Neural cell (in vitro differentiated cells): ENCODE measurements around the gene SKAP1. TPM values are rescaled to one million over a fixed set of nuclear protein-coding genes. Genes with fewer than 3 reads are reported as not detected.

ENCODE experiments used
- H2AFZ ChIP-seq: fragments of 200-600, 300-800 bp; sonication (generic), shearing (Covaris generic); 2 replicates; pipeline ENCODE4 v1.6.0; 2014; ENCODE audit warnings: low read depth, mild to moderate bottlenecking, antibody characterized with exemption, low read length, moderate library complexity
- H3F3A ChIP-seq: fragments of 200-600 bp; shearing (Covaris generic); 2 replicates; pipeline ENCODE4 v1.6.1; 2016; ENCODE audit warnings: mild to moderate bottlenecking, moderate library complexity, mixed read lengths, antibody characterized with exemption, low read length; ENCODE audit not compliant: insufficient read depth, poor library complexity, severe bottlenecking
- H3K27ac ChIP-seq: fragments of 200-600, 300-800 bp; sonication (generic), shearing (Covaris generic); 2 replicates; pipeline ENCODE4 v1.5.1; 2014; ENCODE audit warnings: mild to moderate bottlenecking, low read length, moderate library complexity
- H3K27me3 ChIP-seq: fragments of 300-800, 200-600 bp; sonication (generic), shearing (Covaris generic); 2 replicates; pipeline ENCODE4 v1.6.0; 2014; ENCODE audit warnings: mild to moderate bottlenecking, low read depth, low read length, moderate library complexity; ENCODE audit not compliant: insufficient read depth
- H3K36me3 ChIP-seq: fragments of 300-800, 200-600 bp; sonication (generic), shearing (Covaris generic); 2 replicates; pipeline ENCODE4 v1.5.1; 2014; ENCODE audit warnings: mild to moderate bottlenecking, antibody characterized with exemption, low read length, moderate library complexity; ENCODE audit not compliant: insufficient read depth
- H3K4me2 ChIP-seq: fragments of 300-800, 200-600 bp; sonication (generic), shearing (Covaris generic); 2 replicates; pipeline ENCODE4 v1.6.0; 2014; ENCODE audit warnings: mild to moderate bottlenecking, low read length
- H3K4me3 ChIP-seq: fragments of 300-800, 200-600 bp; sonication (generic), shearing (Covaris generic); 2 replicates; pipeline ENCODE4 v1.5.1; 2014; ENCODE audit warnings: mild to moderate bottlenecking, low read length, moderate library complexity
- H3K79me2 ChIP-seq: fragments of 200-600 bp; shearing (Covaris generic); replicated peaks from 2 replicates; pipeline ENCODE4 v1.6.0; 2014; ENCODE audit warnings: mild to moderate bottlenecking, low read length, moderate library complexity; ENCODE audit not compliant: insufficient read depth
- H3K9ac ChIP-seq: fragments of 300-800, 200-600 bp; sonication (generic), shearing (Covaris generic); 2 replicates; pipeline ENCODE4 v1.6.1; 2016; ENCODE audit warnings: mild to moderate bottlenecking, low read length, mixed read lengths
- H3K9me2 ChIP-seq: fragments of 200-600 bp; shearing (Covaris generic); 2 replicates; pipeline ENCODE4 v1.6.1; 2016; ENCODE audit warnings: mild to moderate bottlenecking, low read length, mixed read lengths; ENCODE audit not compliant: insufficient read depth
- H3K9me3 ChIP-seq: fragments of 200-600, 300-800 bp; sonication (generic), shearing (Covaris generic); 2 replicates; pipeline ENCODE4 v1.6.1; 2016; ENCODE audit warnings: mild to moderate bottlenecking, mixed run types, low read length, moderate library complexity, mixed read lengths
- H4K20me1 ChIP-seq: fragments of 200-600 bp; shearing (Covaris generic); 2 replicates; pipeline ENCODE4 v1.6.1; 2016; ENCODE audit warnings: mild to moderate bottlenecking, mixed run types; ENCODE audit not compliant: insufficient read depth
- CTCF ChIP-seq: fragments of 450-650 bp; IDR thresholded peaks from 2 replicates; pipeline ENCODE4 v1.5.1; 2014; ENCODE audit warnings: antibody characterized with exemption, mild to moderate bottlenecking, moderate library complexity; ENCODE audit not compliant: poor library complexity, severe bottlenecking
- EP300 ChIP-seq: fragments of 450-650 bp; conservative IDR thresholded peaks from 2 replicates; pipeline ENCODE4 v1.6.1; 2014; ENCODE audit warnings: antibody characterized with exemption, mild to moderate bottlenecking, moderate library complexity; ENCODE audit not compliant: poor library complexity, severe bottlenecking
- EZH2 ChIP-seq: fragments of 200-600, 300-800 bp; shearing (Covaris generic), sonication (generic); IDR thresholded peaks from 2 replicates; pipeline ENCODE4 v1.6.1; 2014; ENCODE audit warnings: antibody characterized with exemption, low read length, borderline replicate concordance, mild to moderate bottlenecking; ENCODE audit not compliant: insufficient read depth, poor library complexity, severe bottlenecking
- MXI1 ChIP-seq: fragments of 450-650 bp; conservative IDR thresholded peaks from 2 replicates; pipeline ENCODE4 v1.6.1; 2014; ENCODE audit warnings: antibody characterized with exemption, mild to moderate bottlenecking; ENCODE audit not compliant: poor library complexity, severe bottlenecking
- POLR2AphosphoS5 ChIP-seq: IDR thresholded peaks from 2 replicates; pipeline ENCODE4 v1.6.1; 2012
- RAD21 ChIP-seq: fragments of 450-650 bp; conservative IDR thresholded peaks from 2 replicates; pipeline ENCODE4 v1.6.1; 2014; ENCODE audit warnings: antibody characterized with exemption, mild to moderate bottlenecking, moderate library complexity
- REST ChIP-seq: IDR thresholded peaks from 2 replicates; pipeline ENCODE4 v1.6.1; 2012; ENCODE audit warnings: borderline replicate concordance
- SMC3 ChIP-seq: fragments of 450-650 bp; conservative IDR thresholded peaks from 2 replicates; pipeline ENCODE4 v1.6.1; 2014; ENCODE audit warnings: antibody characterized with exemption, mild to moderate bottlenecking, moderate library complexity; ENCODE audit not compliant: poor library complexity
- TAF1 ChIP-seq: IDR thresholded peaks from 2 replicates; pipeline ENCODE4 v1.6.1; 2012; ENCODE audit warnings: low read depth
- polyA plus RNA-seq: library from polyadenylated mRNA; depleted of rRNA; stranded (reverse); fragments of >200 nt; gene quantifications from 2 replicates; pipeline ENCODE4 v1.2.3, GENCODE V29; 2014

The SKAP1 gene
- polyA plus RNA-seq, 1 donor from 2014 or later, result 0.63 TPM

GRCh38 chr17:48159232-48159631 lies 270.8 kb downstream of the SKAP1 start:
- Histone ChIP-seq H3K9ac (no peak overlapping the region), H3K9me3 (no peaks in the 10 kb centered on the region), H3K27ac (no peak overlapping the region), H3K27me3 (no peaks in the 10 kb centered on the region), H3K36me3 (no peaks in the 10 kb centered on the region), H3K4me3 (no peak overlapping the region), H3K9me2 (no peaks in the 10 kb centered on the region), H2AFZ (no peak overlapping the region), H3F3A (no peaks in the 10 kb centered on the region), H3K79me2 (no peaks in the 10 kb centered on the region), H3K4me2 (no peak overlapping the region), H4K20me1 (no peaks in the 10 kb centered on the region)
- TF ChIP-seq RAD21, result no peak
- no peak for TF ChIP-seq SMC3
- TF ChIP-seq EP300, result no peak
- TF ChIP-seq EZH2, result no peak
- TF ChIP-seq MXI1, result no peak
- TF ChIP-seq CTCF, result no peak
- TF ChIP-seq POLR2AphosphoS5, result no peak
- TF ChIP-seq TAF1, result no peak
- TF ChIP-seq REST, result no peak

GRCh38 chr17:48155889-48156611 lies 274.0 kb downstream of the SKAP1 start:
- Histone ChIP-seq H2AFZ (no peak overlapping the region), H3K4me2 (no peak overlapping the region)

More at GRCh38 chr17:48155889-48156611, 274.0 kb downstream of the SKAP1 start:
- Histone ChIP-seq H3K79me2 (no peaks in the 10 kb centered on the region), H3K27ac (no peak overlapping the region), H3K9me2 (no peaks in the 10 kb centered on the region), H3K4me3 (no peak overlapping the region), H3K9ac (no peak overlapping the region), H3F3A (no peaks in the 10 kb centered on the region), H3K9me3 (no peaks in the 10 kb centered on the region), H3K27me3 (no peaks in the 10 kb centered on the region), H3K36me3 (no peaks in the 10 kb centered on the region), H4K20me1 (no peaks in the 10 kb centered on the region)
- TF ChIP-seq EZH2 (no peak), MXI1 (no peak), CTCF (no peak), RAD21 (no peak), EP300 (no peak), REST (no peak), SMC3 (no peak), POLR2AphosphoS5 (no peak)
